Dedifferentiated amniotic fluid mesenchymal stem cell (primary cell): ENCODE results near the gene TMEM255B.
"Not testable (repeated sequence)": the region's sequence is repeated elsewhere in the genome, so short reads cannot be mapped to it uniquely, and the experiment has no call there.

ENCODE experiments used
- DNase-seq: peaks from one replicate; pipeline ENCODE4 v3.0.0-alpha.2; 2016; ENCODE audit errors: extremely low spot score

The TMEM255B gene

GRCh38 chr13:113787694-113788093, 28.7 kb downstream of the TMEM255B start:
- DNase-seq = no peak

GRCh38 chr13:113788413-113789135, 29.5 kb downstream of the TMEM255B start:
- no peak for DNase-seq

- DNase-seq = no peak
Observed at GRCh38 chr13:113789167-113789566, 30.1 kb downstream of the TMEM255B start.

DNA sequence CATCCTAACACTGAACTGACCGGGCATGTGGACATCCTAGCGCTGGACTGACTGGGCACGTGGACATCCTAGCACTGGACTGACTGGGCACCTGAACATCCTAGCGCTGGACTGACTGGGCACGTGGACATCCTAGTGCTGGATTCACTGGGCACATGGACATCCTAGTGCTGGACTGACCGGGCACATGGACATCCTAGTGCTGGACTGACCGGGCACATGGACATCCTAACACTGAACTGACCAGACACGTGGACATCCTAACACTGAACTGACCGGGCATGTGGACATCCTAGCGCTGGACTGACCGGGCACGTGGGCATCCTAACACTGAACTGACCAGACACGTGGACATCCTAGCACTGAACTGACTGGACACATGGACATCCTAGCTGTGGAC, 30.9 kb downstream of the TMEM255B start:
- not testable (repeated sequence) for DNase-seq

GRCh38 chr13:113791226-113791625, 32.2 kb downstream of the TMEM255B start:
- no peak for DNase-seq

DNA sequence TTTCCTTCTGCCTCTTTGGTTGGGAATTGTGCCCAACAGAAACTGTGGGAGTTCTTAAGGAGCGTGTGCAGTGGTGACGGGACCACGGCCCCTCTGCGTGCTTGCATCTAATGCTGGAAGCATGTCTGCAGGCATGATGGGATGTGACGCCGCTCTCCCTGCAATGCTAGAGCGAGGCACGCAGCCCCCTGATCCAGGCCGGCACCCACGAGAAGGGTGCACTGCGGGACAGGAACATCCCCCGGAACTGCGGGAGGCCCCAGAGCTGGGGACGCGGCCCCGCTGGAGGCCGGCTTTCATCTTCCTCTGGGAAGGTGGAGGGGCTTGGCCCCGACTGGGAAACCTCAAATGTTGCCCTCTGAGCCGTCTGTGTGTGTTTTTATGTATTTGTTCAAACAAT, 32.7 kb downstream of the TMEM255B start:
- no peak for DNase-seq

- no peak for DNase-seq
Observed at GRCh38 chr13:113792236-113792770, 33.3 kb downstream of the TMEM255B start.

GRCh38 chr13:113792886-113793717, 34.1 kb downstream of the TMEM255B start:
- no peak for DNase-seq

DNA sequence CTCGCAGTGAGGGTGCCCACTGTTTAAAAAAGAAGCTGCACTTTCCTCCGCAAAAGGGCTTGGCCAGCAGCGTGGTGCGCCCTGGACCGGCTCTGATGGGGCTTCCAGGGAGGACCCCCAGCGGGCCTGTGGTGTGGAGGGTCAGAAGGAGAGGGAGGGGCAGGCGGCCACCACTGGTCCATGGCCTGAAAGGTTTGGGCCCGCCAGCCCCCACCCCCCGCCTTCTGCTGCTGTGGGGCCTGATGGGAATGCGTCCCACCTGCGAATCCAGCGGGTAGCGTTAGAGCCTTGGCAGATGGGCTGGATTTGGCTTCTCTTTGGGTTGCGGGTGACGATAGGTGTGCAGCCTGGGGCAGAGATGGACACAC, 34.7 kb downstream of the TMEM255B start:
- DNase-seq = no peak

- no peak for DNase-seq
Observed at GRCh38 chr13:113794086-113794485, 35.1 kb downstream of the TMEM255B start.

DNA sequence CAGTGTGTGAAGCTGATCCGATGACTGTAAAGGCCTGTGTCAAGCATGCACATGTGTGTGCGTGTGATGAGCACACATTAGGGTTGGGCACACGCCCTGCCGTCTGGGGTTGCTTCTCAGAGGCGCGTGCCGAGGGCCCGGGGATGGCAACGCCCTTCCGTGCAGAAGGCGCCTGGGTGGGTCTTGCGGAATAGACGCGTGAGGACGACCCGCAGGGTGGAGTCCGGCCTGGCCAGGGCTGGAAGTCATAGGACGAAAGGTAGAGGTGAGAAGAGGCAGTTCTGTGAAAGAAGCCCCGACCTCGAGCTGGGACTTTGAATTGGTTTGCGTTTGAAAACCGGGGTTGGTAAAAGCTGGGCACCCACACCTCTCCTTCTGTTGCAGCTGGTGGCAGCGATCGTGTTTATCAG, 35.7 kb downstream of the TMEM255B start:
- no peak for DNase-seq

DNA sequence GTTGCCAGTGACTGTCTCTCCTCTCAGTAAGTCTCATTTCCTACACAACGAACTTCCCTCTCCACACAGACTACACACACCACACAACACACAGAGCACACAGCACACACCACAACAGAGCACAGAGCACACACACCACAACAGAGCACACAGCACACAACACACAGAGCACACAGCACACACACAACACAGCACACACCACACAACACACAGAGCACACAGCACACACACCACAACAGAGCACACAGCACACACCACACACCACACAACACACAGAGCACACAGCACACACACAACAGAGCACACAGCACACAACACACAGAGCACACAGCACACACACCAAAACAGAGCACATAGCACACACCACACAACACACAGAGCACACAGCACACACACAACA, 36.3 kb downstream of the TMEM255B start:
- not testable (repeated sequence) for DNase-seq

DNA sequence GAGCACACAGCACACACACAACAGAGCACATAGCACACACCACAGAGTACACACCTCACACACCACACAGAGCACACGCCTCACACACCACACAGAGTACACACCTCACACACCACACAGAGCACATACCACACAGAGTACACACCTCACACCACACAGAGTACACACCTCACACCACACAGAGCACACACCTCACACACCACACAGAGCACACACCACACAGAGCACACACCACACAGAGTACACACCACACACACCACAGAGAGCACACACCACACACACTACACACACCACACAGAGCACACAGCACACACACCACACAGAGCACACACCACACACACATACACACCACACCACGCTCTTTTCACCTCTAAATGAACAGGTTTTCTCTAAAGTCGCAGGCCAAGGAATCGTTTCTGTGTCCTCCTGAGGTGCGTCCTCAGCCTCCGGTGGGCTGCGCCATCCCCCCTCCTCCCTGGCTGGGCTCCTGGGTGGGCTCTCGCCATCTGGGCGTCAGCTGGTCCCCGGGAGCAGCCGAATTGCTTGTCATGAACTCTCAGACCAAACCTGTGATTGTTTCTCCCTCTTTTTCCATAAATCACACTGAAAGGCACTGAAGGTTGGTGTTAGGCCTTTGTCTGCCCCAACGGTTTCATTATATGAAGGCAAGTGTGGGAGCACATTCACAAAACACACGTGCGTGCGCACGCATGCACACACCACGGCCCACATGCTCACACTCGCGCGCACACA, 37.4 kb downstream of the TMEM255B start:
- no peak for DNase-seq

DNA sequence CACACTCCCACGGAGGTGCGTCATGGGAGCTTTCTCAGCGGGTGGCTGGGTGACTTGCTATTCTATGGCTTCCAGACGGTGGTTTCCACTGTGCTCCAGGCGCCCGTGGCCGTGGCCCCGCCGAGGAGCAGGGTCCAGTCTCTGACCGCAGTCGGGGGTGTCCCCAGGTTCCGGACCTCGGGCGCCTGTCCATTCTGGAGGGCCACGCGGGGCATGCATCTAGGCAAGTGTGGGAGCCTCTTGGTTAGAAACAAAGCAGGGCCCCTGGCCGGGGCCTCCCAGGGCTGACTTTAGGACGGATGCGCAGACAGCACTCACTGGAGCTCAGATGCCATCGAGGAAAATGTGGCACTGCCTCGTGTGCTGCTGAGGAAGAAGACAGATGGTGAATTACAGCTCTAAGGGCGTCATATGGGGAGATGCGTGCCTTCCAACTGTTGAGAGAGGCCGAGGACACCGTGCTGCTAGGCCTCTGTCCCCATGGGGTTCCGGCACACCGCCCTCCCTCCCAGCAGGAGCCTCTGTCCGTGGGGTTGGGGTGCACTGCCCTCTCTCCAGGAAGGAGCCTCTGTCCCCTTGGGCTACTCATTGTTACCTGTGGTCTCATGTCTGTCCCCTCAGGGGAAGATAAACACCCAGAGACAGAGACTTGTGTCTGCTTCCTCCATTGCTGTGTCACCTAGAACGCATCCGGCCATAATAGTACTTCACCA, 38.1 kb downstream of the TMEM255B start:
- no peak for DNase-seq

GRCh38 chr13:113798200-113798811, 39.3 kb downstream of the TMEM255B start:
- no peak for DNase-seq

GRCh38 chr13:113800576-113800926, 41.5 kb downstream of the TMEM255B start:
- DNase-seq = no peak

- no peak for DNase-seq
Observed at GRCh38 chr13:113801289-113801961, 42.4 kb downstream of the TMEM255B start.

- no peak for DNase-seq
Observed at GRCh38 chr13:113802090-113802531, 43.1 kb downstream of the TMEM255B start.

DNA sequence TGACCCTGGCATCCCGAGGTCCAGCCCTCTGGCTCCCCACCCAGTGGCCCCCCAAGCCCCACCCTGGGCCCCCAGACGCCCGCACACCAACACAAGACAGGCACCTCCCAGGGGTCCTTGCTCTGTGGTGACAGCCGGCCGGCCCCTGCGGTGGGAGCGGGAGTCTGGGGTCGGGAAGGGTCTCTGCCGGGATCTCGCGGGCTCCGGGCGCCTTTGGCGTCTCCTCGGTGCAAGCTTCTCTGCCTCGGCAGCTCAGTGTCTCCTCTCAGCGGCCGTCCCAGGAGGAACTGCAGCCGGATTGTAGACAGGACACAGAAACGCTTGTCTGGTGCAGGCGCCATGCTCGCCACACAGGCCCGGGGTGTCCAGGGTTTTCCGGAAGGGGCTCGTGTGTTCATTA, 43.7 kb downstream of the TMEM255B start:
- DNase-seq = no peak

GRCh38 chr13:113803409-113804016, 44.5 kb downstream of the TMEM255B start:
- no peak for DNase-seq
